ENCODE measurements around the gene DIS3L. TPM values are rescaled to one million over a fixed set of nuclear protein-coding genes. Genes with fewer than 3 reads are reported as not detected.
A peak's percentile ranks its signal among the peaks of the same experiment; 100 is the strongest.
"Not testable (repeated sequence)": the region's sequence is repeated elsewhere in the genome, so short reads cannot be mapped to it uniquely, and the experiment has no call there.

The DIS3L gene
- total and polyA plus RNA-seq, 8 donors, result 23.8 to 55.9 (median 46.6) TPM

GRCh38 chr15:66296186-66296585 lies 2.8 kb downstream of the DIS3L start:
- DNase-seq (no peak), ATAC-seq (no peak)
- intact Hi-C loops (cut with DNase I), result no loop called here
- Histone ChIP-seq H3K4me3 (no peak overlapping the region), H3K4me1 (peaks cover 6 to 38% of the 10 kb centered on the region in 2 donors), H3K36me3 (peaks cover 0 to 24% of the 10 kb centered on the region in 2 donors), H3K9me3 (no peaks in the 10 kb centered on the region), H3K27ac (no peak overlapping the region), H3K27me3 (no peaks in the 10 kb centered on the region)
- TF ChIP-seq CTCF (IDR thresholded peaks at IDR 0.05), result no peak

- Histone ChIP-seq H3K27me3 (no peaks in the 10 kb centered on the region), H3K36me3 (peaks cover 0 to 25% of the 10 kb centered on the region in 2 donors), H3K9me3 (no peaks in the 10 kb centered on the region), H3K27ac (no peak overlapping the region), H3K4me1 (peaks cover 0 to 24% of the 10 kb centered on the region in 2 donors), H3K4me3 (no peak overlapping the region)
- DNase-seq (peak in 1 of 4 donors; percentile 65), ATAC-seq (no peak)
- TF ChIP-seq CTCF (IDR thresholded peaks at IDR 0.05), result no peak
- intact Hi-C loops (cut with DNase I), result no loop called here
Measured at GRCh38 chr15:66298803-66299251, 5.5 kb downstream of the DIS3L start.

GRCh38 chr15:66302489-66303278 lies 9.3 kb downstream of the DIS3L start:
- Histone ChIP-seq H3K27ac (no peak overlapping the region), H3K27me3 (no peaks in the 10 kb centered on the region), H3K4me1 (no peaks in the 10 kb centered on the region), H3K4me3 (no peak overlapping the region), H3K36me3 (peaks cover 0 to 36% of the 10 kb centered on the region in 2 donors), H3K9me3 (no peaks in the 10 kb centered on the region)
- intact Hi-C loops (cut with DNase I), result no loop called here
- TF ChIP-seq CTCF (IDR thresholded peaks at IDR 0.05), result no peak
- ATAC-seq, result no peak
- no peak for DNase-seq

- H3K4me1 ChIP-seq; H3K27me3 ChIP-seq; ATAC-seq; DNase-seq; H3K4me3 ChIP-seq; intact Hi-C loops (cut with DNase I); H3K27ac ChIP-seq; H3K9me3 ChIP-seq: not testable (repeated sequence)
- peaks cover 0 to 48% of the 10 kb centered on the region in 2 donors for H3K36me3 ChIP-seq
Measured at GRCh38 chr15:66304425-66304824, 11.1 kb downstream of the DIS3L start.

GRCh38 chr15:66306381-66306780 lies 13.0 kb downstream of the DIS3L start:
- DNase-seq (no peak), ATAC-seq (no peak)
- H3K9me3 ChIP-seq, result no peaks in the 10 kb centered on the region
- no peaks in the 10 kb centered on the region for H3K4me1 ChIP-seq
- H3K27me3 ChIP-seq, result no peaks in the 10 kb centered on the region
- H3K36me3 ChIP-seq, result peaks cover 0 to 48% of the 10 kb centered on the region in 2 donors
- no peak for TF ChIP-seq CTCF (IDR thresholded peaks at IDR 0.05)
- intact Hi-C loops (cut with DNase I), result no loop called here
- H3K4me3 ChIP-seq, result no peak overlapping the region
- H3K27ac ChIP-seq, result no peak overlapping the region

Data from left lung (tissue), 10 donors.